OCI-LY3 (cell line): ENCODE measurements around the gene NLRC4.

Source experiments
- H2AFZ ChIP-seq: fragments of 200-600, 300-600 bp; shearing (Covaris generic); 2 replicates; pipeline ENCODE4 v1.6.0; 2014; ENCODE audit warnings: antibody characterized with exemption, low read depth, low read length
- H3K27ac ChIP-seq: fragments of 200-600, 300-600 bp; sonication (generic); 2 replicates; pipeline ENCODE4 v1.5.1; 2014; ENCODE audit warnings: mild to moderate bottlenecking, low read length, moderate library complexity, mixed read lengths
- H3K27me3 ChIP-seq: fragments of 200-600, 300-600 bp; sonication (generic); 2 replicates; pipeline ENCODE4 v1.6.1; 2014; ENCODE audit warnings: low read depth, low read length, mixed read lengths
- H3K36me3 ChIP-seq: fragments of 200-600, 300-600 bp; sonication (generic); replicated peaks from 2 replicates; pipeline ENCODE3; 2014; ENCODE audit warnings: low read depth, low read length, mixed read lengths
- H3K4me1 ChIP-seq: fragments of 300-600, 200-600 bp; sonication (generic); 2 replicates; pipeline ENCODE4 v1.6.1; 2014; ENCODE audit warnings: low read length, mixed read lengths
- H3K4me2 ChIP-seq: fragments of 200-600, 300-600 bp; sonication (generic); 2 replicates; pipeline ENCODE4 v1.6.1; 2014; ENCODE audit warnings: low read length, mixed read lengths
- H3K4me3 ChIP-seq: fragments of 300-600, 200-600 bp; sonication (generic); 2 replicates; pipeline ENCODE4 v1.5.1; 2014; ENCODE audit warnings: antibody characterized with exemption, mild to moderate bottlenecking, low read length, moderate library complexity
- H3K79me2 ChIP-seq: fragments of 300-600, 200-600 bp; shearing (Covaris generic); 2 replicates; pipeline ENCODE4 v1.6.1; 2014; ENCODE audit warnings: mild to moderate bottlenecking, low read length, mixed read lengths
- H3K9ac ChIP-seq: fragments of 300-600, 200-600 bp; shearing (Covaris generic); 2 replicates; pipeline ENCODE4 v1.6.0; 2014; ENCODE audit warnings: mild to moderate bottlenecking, low read length, moderate library complexity
- H3K9me3 ChIP-seq: fragments of 200-600, 300-600 bp; shearing (Covaris generic); 2 replicates; pipeline ENCODE4 v1.6.1; 2014; ENCODE audit warnings: low read length, mixed read lengths; ENCODE audit not compliant: insufficient read depth
- H4K20me1 ChIP-seq: fragments of 200-600, 300-600 bp; sonication (generic); 2 replicates; pipeline ENCODE4 v1.6.1; 2016; ENCODE audit warnings: low read length, mixed read lengths; ENCODE audit not compliant: insufficient read depth
- EZH2phosphoT487 ChIP-seq: fragments of 200-600 bp; shearing (Covaris generic); IDR thresholded peaks from 2 replicates; pipeline ENCODE4 v1.6.1; 2018; ENCODE audit warnings: antibody characterized with exemption, mixed run types, low read depth
- TF ChIP-seq, protein P1 (sequence below): fragments of 200-600, 300-600 bp; sonication (generic); IDR thresholded peaks from 2 replicates; pipeline ENCODE4 v1.5.1; 2014; ENCODE audit warnings: antibody characterized with exemption, low read length, low read depth

Gene NLRC4

DNA sequence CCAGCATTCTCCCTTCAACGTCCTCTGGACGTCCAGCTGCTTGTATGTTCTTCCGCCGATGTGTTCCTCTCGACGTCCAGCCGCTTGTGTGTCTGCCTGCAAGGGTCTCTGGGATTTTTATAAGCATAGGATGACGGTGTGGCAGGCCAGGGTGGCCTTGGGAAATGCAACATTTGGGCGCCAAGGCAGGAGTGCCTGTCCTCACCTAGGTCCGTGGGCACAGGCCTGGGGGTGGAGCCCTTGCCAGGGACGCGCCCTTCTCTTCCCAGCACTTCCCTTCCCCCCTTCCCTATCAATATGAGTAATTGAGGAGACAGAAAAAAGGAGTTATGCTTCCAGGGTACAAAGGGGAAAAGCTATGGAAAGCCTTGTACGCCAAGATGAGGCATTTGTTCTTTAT, 6.4 kb downstream of the NLRC4 start:
- H3K27ac ChIP-seq = no peak overlapping the region
- no peak overlapping the region for H2AFZ ChIP-seq

DNA sequence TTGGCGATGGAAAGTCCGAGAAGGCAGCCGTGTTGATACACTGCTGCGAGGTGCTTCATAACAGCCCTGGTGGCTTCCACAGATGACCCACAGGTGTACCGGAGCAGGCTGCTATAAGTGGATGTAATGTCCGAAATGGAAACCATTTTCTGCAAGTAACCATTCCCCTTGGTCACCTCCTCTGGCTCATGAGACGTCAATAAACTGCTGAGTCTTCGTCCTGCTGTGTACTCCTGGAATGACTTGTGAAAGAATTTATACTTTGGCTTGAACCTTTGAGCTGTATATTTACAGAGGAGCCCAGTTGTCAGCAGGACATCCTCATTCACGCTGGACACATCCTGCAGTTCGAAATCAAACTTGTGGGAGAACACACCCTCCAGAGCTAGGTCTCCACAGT, 14.4 kb downstream of the NLRC4 start:
- H3K4me2 ChIP-seq = no peak overlapping the region
- H3K9ac ChIP-seq = no peak overlapping the region
- no peak overlapping the region for H3K4me3 ChIP-seq
- H3K27me3 ChIP-seq = no peaks in the 10 kb centered on the region
- no peaks in the 10 kb centered on the region for H3K79me2 ChIP-seq
- H3K9me3 ChIP-seq = no peaks in the 10 kb centered on the region
- no peak for TF ChIP-seq EZH2phosphoT487
- TF ChIP-seq, protein P1, sequence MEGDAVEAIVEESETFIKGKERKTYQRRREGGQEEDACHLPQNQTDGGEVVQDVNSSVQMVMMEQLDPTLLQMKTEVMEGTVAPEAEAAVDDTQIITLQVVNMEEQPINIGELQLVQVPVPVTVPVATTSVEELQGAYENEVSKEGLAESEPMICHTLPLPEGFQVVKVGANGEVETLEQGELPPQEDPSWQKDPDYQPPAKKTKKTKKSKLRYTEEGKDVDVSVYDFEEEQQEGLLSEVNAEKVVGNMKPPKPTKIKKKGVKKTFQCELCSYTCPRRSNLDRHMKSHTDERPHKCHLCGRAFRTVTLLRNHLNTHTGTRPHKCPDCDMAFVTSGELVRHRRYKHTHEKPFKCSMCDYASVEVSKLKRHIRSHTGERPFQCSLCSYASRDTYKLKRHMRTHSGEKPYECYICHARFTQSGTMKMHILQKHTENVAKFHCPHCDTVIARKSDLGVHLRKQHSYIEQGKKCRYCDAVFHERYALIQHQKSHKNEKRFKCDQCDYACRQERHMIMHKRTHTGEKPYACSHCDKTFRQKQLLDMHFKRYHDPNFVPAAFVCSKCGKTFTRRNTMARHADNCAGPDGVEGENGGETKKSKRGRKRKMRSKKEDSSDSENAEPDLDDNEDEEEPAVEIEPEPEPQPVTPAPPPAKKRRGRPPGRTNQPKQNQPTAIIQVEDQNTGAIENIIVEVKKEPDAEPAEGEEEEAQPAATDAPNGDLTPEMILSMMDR = no peak
- H3K27ac ChIP-seq = no peak overlapping the region
- H3K4me1 ChIP-seq = no peaks in the 10 kb centered on the region
- no peaks in the 10 kb centered on the region for H3K36me3 ChIP-seq
- H4K20me1 ChIP-seq = no peaks in the 10 kb centered on the region
- H2AFZ ChIP-seq = no peak overlapping the region

More for the DNA sequence above, 6.4 kb downstream of the NLRC4 start:
- Histone ChIP-seq H4K20me1 (no peaks in the 10 kb centered on the region), H3K4me1 (peaks cover 8% of the 10 kb centered on the region), H3K4me2 (no peak overlapping the region), H3K4me3 (no peak overlapping the region), H3K79me2 (no peaks in the 10 kb centered on the region), H3K36me3 (no peaks in the 10 kb centered on the region), H3K9me3 (no peaks in the 10 kb centered on the region), H3K9ac (no peak overlapping the region), H3K27me3 (no peaks in the 10 kb centered on the region)
- TF ChIP-seq, protein P1 = no peak
- no peak for TF ChIP-seq EZH2phosphoT487

DNA sequence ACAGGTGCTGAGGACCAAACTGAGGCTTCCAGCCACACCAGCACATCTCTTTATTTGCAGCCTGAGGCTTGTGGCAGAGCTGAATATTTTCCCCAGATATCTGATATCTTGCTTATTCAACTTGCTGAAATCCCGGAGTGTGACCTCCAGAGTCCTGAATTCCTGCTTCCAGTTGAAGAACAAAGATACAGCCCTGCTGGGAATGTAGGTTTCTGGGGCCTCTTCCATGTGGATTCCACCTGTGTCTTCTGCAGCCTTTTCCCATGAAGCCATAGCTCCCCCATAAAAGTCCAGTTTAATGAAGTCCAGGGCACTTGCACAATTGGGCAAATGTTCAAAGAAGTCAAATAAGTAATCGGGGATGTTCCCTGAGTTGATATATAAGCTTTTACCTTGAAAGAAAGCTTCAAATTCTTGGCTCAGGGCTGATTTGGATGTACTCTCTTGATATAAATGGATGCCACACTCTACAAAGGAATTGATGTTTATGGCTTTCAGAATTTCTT, 14.9 kb downstream of the NLRC4 start:
- H3K79me2 ChIP-seq = no peaks in the 10 kb centered on the region
- no peak overlapping the region for H2AFZ ChIP-seq
- H4K20me1 ChIP-seq = no peaks in the 10 kb centered on the region
- TF ChIP-seq, protein P1 = no peak
- TF ChIP-seq EZH2phosphoT487 = no peak
- H3K27me3 ChIP-seq = no peaks in the 10 kb centered on the region
- no peak overlapping the region for H3K4me2 ChIP-seq
- no peak overlapping the region for H3K9ac ChIP-seq
- no peak overlapping the region for H3K27ac ChIP-seq
- no peaks in the 10 kb centered on the region for H3K9me3 ChIP-seq
- H3K36me3 ChIP-seq = no peaks in the 10 kb centered on the region
- H3K4me1 ChIP-seq = no peaks in the 10 kb centered on the region
- no peak overlapping the region for H3K4me3 ChIP-seq

DNA sequence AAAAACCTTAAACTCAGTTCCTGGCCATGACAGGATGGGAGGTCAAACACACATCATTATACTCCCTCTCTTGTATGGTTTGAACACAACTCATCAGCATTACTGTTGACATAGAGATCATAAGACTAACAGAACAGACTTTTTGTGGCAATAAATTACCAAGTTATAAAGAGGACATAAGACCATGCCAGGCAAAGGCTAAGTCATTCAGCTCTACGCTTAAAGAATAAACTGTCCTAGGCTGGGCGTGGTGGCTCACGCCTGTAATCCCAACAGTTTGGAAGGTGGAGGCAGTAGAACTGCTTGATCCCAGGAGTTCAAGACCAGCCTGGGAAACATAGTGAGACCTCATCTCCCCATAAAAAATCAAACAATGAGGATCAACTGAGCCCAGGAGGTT, 16.4 kb downstream of the NLRC4 start:
- no peak overlapping the region for H3K27ac ChIP-seq
- H3K27me3 ChIP-seq = no peaks in the 10 kb centered on the region
- no peaks in the 10 kb centered on the region for H3K9me3 ChIP-seq
- H2AFZ ChIP-seq = no peak overlapping the region
- no peak overlapping the region for H3K9ac ChIP-seq
- TF ChIP-seq EZH2phosphoT487 = no peak
- TF ChIP-seq, protein P1 = no peak
- H3K79me2 ChIP-seq = no peaks in the 10 kb centered on the region
- no peaks in the 10 kb centered on the region for H3K36me3 ChIP-seq
- H3K4me1 ChIP-seq = no peaks in the 10 kb centered on the region
- no peaks in the 10 kb centered on the region for H4K20me1 ChIP-seq
- H3K4me2 ChIP-seq = no peak overlapping the region
- H3K4me3 ChIP-seq = no peak overlapping the region
